ENCODE data around the gene ELOVL5.

GRCh38 chr6:53239526-53239925, 109.2 kb downstream of the ELOVL5 start:
- no peak for TF ChIP-seq CTCF (IDR thresholded peaks at IDR 0.05; ENCODE audit: low read depth, low read length)
- no peak for TF ChIP-seq EZH2phosphoT487 (IDR thresholded peaks at IDR 0.05; ENCODE audit: low read depth)

All from OCI-LY3 (cell line).